SK-N-SH (cell line): Measurements from ENCODE around the gene IPO11. TPM values are rescaled to one million over a fixed set of nuclear protein-coding genes. Genes with fewer than 3 reads are reported as not detected.

Source experiments
- CTCF ChIA-PET: fragments of 300-600, 350-600 bp; formaldehyde crosslinking; extraction: SDS; loops from one replicate; lab custom pipeline; 2021; lab: Yijun Ruan, JAX
- POLR2A ChIA-PET: fragments of 350-600 bp; sonication (Branson Sonifier 250); formaldehyde crosslinking; extraction: SDS; loops from one replicate; lab custom pipeline; 2020; ENCODE audit warnings: antibody characterized with exemption, inconsistent platforms; lab: Yijun Ruan, JAX
- DNase-seq: peaks from one replicate; pipeline ENCODE4 v3.0.0; 2012
- H2AFZ ChIP-seq: fragments of 200-600 bp; sonication (generic); 2 replicates; pipeline ENCODE4 v1.8.1; 2016; ENCODE audit warnings: antibody characterized with exemption, mild to moderate bottlenecking, low read depth
- H3F3A ChIP-seq: fragments of 200-600 bp; sonication (generic); replicated peaks from 2 replicates; pipeline ENCODE3; 2016; ENCODE audit warnings: antibody characterized with exemption, mild to moderate bottlenecking; ENCODE audit not compliant: insufficient read depth
- H3K27ac ChIP-seq, 2 experiments: fragments of 200-500 bp in 1 of 2; fragments of 200-600 bp in 1 of 2; sonication (Bioruptor generic) in 1 of 2; sonication (generic), shearing (Covaris generic) in 1 of 2; 2 replicates each; pipeline versions ENCODE4 v1.5.1 to v1.6.1; 2014 to 2016; ENCODE audit warnings: low read depth in 2 of 2, inconsistent platforms in 1 of 2, low read length in 1 of 2, mild to moderate bottlenecking in 1 of 2, mixed read lengths in 1 of 2
- H3K27me3 ChIP-seq: fragments of 200-600 bp; sonication (generic), shearing (Covaris generic); 2 replicates; pipeline ENCODE4 v1.6.1; 2016; ENCODE audit warnings: mixed run types; ENCODE audit not compliant: insufficient read depth
- H3K36me3 ChIP-seq, 2 experiments: fragments of 200-500 bp in 1 of 2; fragments of 200-600 bp in 1 of 2; sonication (Bioruptor generic) in 1 of 2; sonication (generic) in 1 of 2; replicated peaks in 1 of 2; 2 replicates each; pipeline versions ENCODE3 to v1.5.1; 2014 to 2016; ENCODE audit warnings: low read length in 1 of 2, mild to moderate bottlenecking in 1 of 2; ENCODE audit not compliant: insufficient read depth in 2 of 2, control insufficient read depth in 1 of 2
- H3K4me1 ChIP-seq, 2 experiments: fragments of 200-500 bp in 1 of 2; fragments of 200-600 bp in 1 of 2; sonication (Bioruptor generic) in 1 of 2; sonication (generic), shearing (Covaris generic) in 1 of 2; 2 replicates each; pipeline versions ENCODE4 v1.5.1 to v1.6.1; 2014 to 2016; ENCODE audit warnings: low read depth in 1 of 2, low read length in 1 of 2, mixed run types in 1 of 2; ENCODE audit not compliant: insufficient read depth in 2 of 2, control insufficient read depth in 1 of 2
- H3K4me2 ChIP-seq: fragments of 200-600 bp; sonication (generic), shearing (Covaris generic); 2 replicates; pipeline ENCODE4 v1.6.1; 2017; ENCODE audit warnings: mixed run types
- H3K4me3 ChIP-seq, 2 experiments: fragments of 200-500 bp in 1 of 2; fragments of 200-600 bp in 1 of 2; sonication (Bioruptor generic) in 1 of 2; sonication (generic), shearing (Covaris generic) in 1 of 2; 2 replicates each; pipeline versions ENCODE4 v1.5.1 to v1.8.1; 2014 to 2016; ENCODE audit warnings: low read depth in 2 of 2, inconsistent platforms in 1 of 2, low read length in 1 of 2, mild to moderate bottlenecking in 1 of 2, mixed read lengths in 1 of 2, moderate library complexity in 1 of 2
- H3K79me2 ChIP-seq: fragments of 200-600 bp; sonication (generic); 2 replicates; pipeline ENCODE4 v1.8.1; 2017; ENCODE audit warnings: mild to moderate bottlenecking; ENCODE audit not compliant: insufficient read depth
- H3K9ac ChIP-seq: fragments of 200-600 bp; sonication (generic); 2 replicates; pipeline ENCODE4 v1.6.1; 2017; ENCODE audit warnings: mixed run types
- H3K9me2 ChIP-seq: fragments of 200-600 bp; sonication (generic); 2 replicates; pipeline ENCODE4 v1.6.1; 2017; ENCODE audit warnings: mixed run types
- H3K9me3 ChIP-seq: fragments of 200-600 bp; sonication (generic); 2 replicates; pipeline ENCODE4 v1.6.1; 2017; ENCODE audit warnings: mixed run types, mild to moderate bottlenecking, moderate library complexity
- H4K20me1 ChIP-seq: fragments of 200-600 bp; sonication (generic); 2 replicates; pipeline ENCODE4 v1.6.1; 2017; ENCODE audit warnings: mild to moderate bottlenecking, mixed run types; ENCODE audit not compliant: insufficient read depth
- CTCF ChIP-seq: fragments of 200-600 bp; sonication (generic); IDR thresholded peaks from 2 replicates; pipeline ENCODE4 v1.6.1; 2017; ENCODE audit warnings: antibody characterized with exemption, mild to moderate bottlenecking, moderate library complexity
- EP300 ChIP-seq, 2 experiments: IDR thresholded peaks; 2 replicates each; pipeline versions ENCODE4 v1.4.0 to v1.6.1; 2012; ENCODE audit warnings: borderline replicate concordance in 1 of 2, low read depth in 1 of 2, low read length in 1 of 2
- EZH2phosphoT487 ChIP-seq: fragments of 200-600 bp; sonication (generic); IDR thresholded peaks from 2 replicates; pipeline ENCODE4 v1.6.1; 2017; ENCODE audit warnings: low read depth, mixed run types, mild to moderate bottlenecking, antibody characterized with exemption, moderate library complexity, borderline replicate concordance
- FOSL2 ChIP-seq: IDR thresholded peaks from 2 replicates; pipeline ENCODE4 v1.4.0; 2012; ENCODE audit warnings: low read depth, mild to moderate bottlenecking, moderate library complexity, borderline replicate concordance
- FOXJ3 ChIP-seq: sonication (generic); formaldehyde crosslinking; IDR thresholded peaks from 2 replicates; pipeline ENCODE4 v1.5.1; 2020; ENCODE audit warnings: mild to moderate bottlenecking, missing genetic modification reagents
- GABPA ChIP-seq: IDR thresholded peaks from 2 replicates; pipeline ENCODE4 v1.4.0; 2012; ENCODE audit warnings: low read depth, mild to moderate bottlenecking
- GATA2 ChIP-seq: sonication (generic); formaldehyde crosslinking; IDR thresholded peaks from 2 replicates; pipeline ENCODE4 v1.5.0; 2020; ENCODE audit warnings: mild to moderate bottlenecking, missing genetic modification reagents
- PBX3 ChIP-seq: IDR thresholded peaks from 2 replicates; pipeline ENCODE4; 2012
- REST ChIP-seq: IDR thresholded peaks from 2 replicates; pipeline ENCODE4 v1.6.1; 2012; ENCODE audit warnings: mild to moderate bottlenecking, low read depth, low read length, moderate library complexity
- SIN3A ChIP-seq: IDR thresholded peaks from 2 replicates; pipeline ENCODE4 v1.6.1; 2012; ENCODE audit warnings: low read depth, mild to moderate bottlenecking, low read length, moderate library complexity, borderline replicate concordance
- SMC3 ChIP-seq: IDR thresholded peaks from 2 replicates; pipeline ENCODE4 v1.6.1; 2012; ENCODE audit warnings: low read depth, low read length, improper control_type of control experiment
- TCF12 ChIP-seq: IDR thresholded peaks from 2 replicates; pipeline ENCODE4 v1.4.0; 2012
- TEAD4 ChIP-seq: IDR thresholded peaks from 2 replicates; pipeline ENCODE4 v1.4.0; 2012; ENCODE audit warnings: mild to moderate bottlenecking, borderline replicate concordance; ENCODE audit not compliant: insufficient read depth
- YY1 ChIP-seq: IDR thresholded peaks from 2 replicates; pipeline ENCODE4 v1.4.0; 2012; ENCODE audit warnings: low read depth, mild to moderate bottlenecking
- WGBS: methylation state at CpG from one replicate; pipeline ENCODE4 v1.1.6; 2017; ENCODE audit warnings: low lambda C conversion rate; 5-methylcytosine and 5-hydroxymethylcytosine counted together
- polyA plus RNA-seq, 3 experiments: library from polyadenylated mRNA; depleted of rRNA; stranded (reverse); fragments of >200 nt; gene quantifications; 2 replicates each; pipeline ENCODE4 v1.2.3, GENCODE V29; 2012

Gene IPO11
- polyA plus RNA-seq, 1 of the 3 experiments (the other 2 are of a cell fraction): 8.1 TPM

- no peak for TF ChIP-seq REST
Observed at GRCh38 chr5:62577488-62577887, 164.9 kb downstream of the IPO11 start (continued).

GRCh38 chr5:62578540-62578939, 166.0 kb downstream of the IPO11 start, which contains the start of gene LRRC70:
Gene LRRC70 (plus strand): TSS chr5:62578819. CDS start chr5:62579439, 620 bp downstream.
- peaks cover 5% of the 10 kb centered on the region for H3F3A ChIP-seq
- H3K36me3 ChIP-seq: peaks cover 14 to 17% of the 10 kb centered on the region in 2 experiments
- H3K4me3 ChIP-seq: no peak within 1 kb of the TSS
- no peak for DNase-seq
- H3K27me3 ChIP-seq: no peaks in the 10 kb centered on the region
- no peaks in the 10 kb centered on the region for H3K9me3 ChIP-seq
- H3K9me2 ChIP-seq: no peaks in the 10 kb centered on the region
- H3K9ac ChIP-seq: no peak within 1 kb of the TSS
- no peaks in the 10 kb centered on the region for H4K20me1 ChIP-seq
- TF ChIP-seq FOXJ3 (CRISPR knock-in tag) (no peak), CTCF (no peak), GABPA (no peak), PBX3 (no peak), EZH2phosphoT487 (no peak), SMC3 (no peak), GATA2 (CRISPR knock-in tag) (no peak), REST (no peak), EP300 (IDR thresholded peaks at IDR 0.05; ENCODE audit: borderline replicate concordance in 1 of 2, low read depth in 1 of 2, low read length in 1 of 2) (no peak), FOSL2 (no peak), YY1 (no peak), SIN3A (no peak), TEAD4 (no peak), TCF12 (no peak)
- TF ChIP-seq, all 33 proteins: peak for 0
- Histone ChIP-seq H3K27ac (no peak within 1 kb of the TSS), H2AFZ (no peak within 1 kb of the TSS), H3K79me2 (no peaks in the 10 kb centered on the region), H3K4me1 (peaks cover 0 to 12% of the 10 kb centered on the region in 2 experiments; a peak in 2 of 4 replicates), H3K4me2 (no peak within 1 kb of the TSS)
- CTCF ChIA-PET: no interaction called here
- 71% methylated on average over 4 of the region's 4 CpGs for WGBS
- POLR2A ChIA-PET: no interaction called here
